ACC112 (cell line): ENCODE data around the gene JMJD1C.
A peak's percentile ranks its signal among the peaks of the same experiment; 100 is the strongest.
"Not testable (repeated sequence)": the region's sequence is repeated elsewhere in the genome, so short reads cannot be mapped to it uniquely, and the experiment has no call there.

Experiments
- H2AFZ ChIP-seq: fragments of 200-600 bp; sonication (generic); one replicate; pipeline ENCODE4 v1.6.0; 2017; ENCODE audit warnings: antibody characterized with exemption, low read length; ENCODE audit not compliant: unreplicated experiment
- H3K27ac ChIP-seq: fragments of 200-600 bp; sonication (generic); 2 replicates; pipeline ENCODE4 v1.5.1; 2014; ENCODE audit warnings: low read depth, mild to moderate bottlenecking, antibody characterized with exemption, low read length, moderate library complexity
- H3K27me3 ChIP-seq: fragments of 200-600 bp; sonication (generic); 2 replicates; pipeline ENCODE4 v1.6.1; 2014; ENCODE audit warnings: mild to moderate bottlenecking, antibody characterized with exemption, low read length, moderate library complexity, mixed read lengths; ENCODE audit not compliant: insufficient read depth
- H3K36me3 ChIP-seq: fragments of 200-600 bp; sonication (generic); 2 replicates; pipeline ENCODE4 v1.6.1; 2016; ENCODE audit warnings: mild to moderate bottlenecking, antibody characterized with exemption, low read length, moderate library complexity, mixed read lengths; ENCODE audit not compliant: insufficient read depth
- H3K4me1 ChIP-seq: fragments of 200-600 bp; sonication (generic); one replicate; pipeline ENCODE4 v1.6.1; 2016; ENCODE audit warnings: low read length, mixed read lengths; ENCODE audit not compliant: insufficient read depth, unreplicated experiment, control insufficient read depth
- H3K4me3 ChIP-seq: fragments of 200-600 bp; sonication (generic); 2 replicates; pipeline ENCODE4 v1.5.1; 2014; ENCODE audit warnings: mild to moderate bottlenecking, low read depth, low read length
- H3K79me2 ChIP-seq: fragments of 200-600 bp; sonication (generic); one replicate; pipeline ENCODE4 v1.6.0; 2016; ENCODE audit warnings: low read length; ENCODE audit not compliant: control insufficient read depth, unreplicated experiment, insufficient read depth

Gene JMJD1C

DNA sequence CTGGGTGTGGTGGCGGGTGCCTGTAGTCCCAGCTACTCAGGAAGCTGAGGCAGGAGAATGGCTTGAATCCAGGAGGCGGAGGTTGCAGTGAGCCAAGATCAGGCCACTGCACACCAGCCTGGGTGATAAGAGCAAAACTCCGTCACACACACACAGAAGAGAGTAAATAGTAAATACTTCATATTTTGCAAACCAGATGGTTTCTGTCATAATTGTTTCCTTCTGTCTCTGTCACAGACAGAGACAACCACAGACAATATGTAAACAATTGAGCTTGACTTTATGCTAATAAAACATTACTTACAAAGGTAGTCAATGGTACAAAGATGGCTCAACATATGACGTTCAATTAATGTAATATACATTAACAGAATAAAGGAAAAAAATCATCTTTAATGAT lies 83.7 kb downstream of the JMJD1C start:
- no peaks in the 10 kb centered on the region for H3K27me3 ChIP-seq
- no peak overlapping the region for H3K4me3 ChIP-seq
- peaks cover 55% of the 10 kb centered on the region for H3K79me2 ChIP-seq
- H2AFZ ChIP-seq: no peak overlapping the region
- no peaks in the 10 kb centered on the region for H3K36me3 ChIP-seq
- H3K4me1 ChIP-seq: peaks cover 17% of the 10 kb centered on the region
- no peak overlapping the region for H3K27ac ChIP-seq

DNA sequence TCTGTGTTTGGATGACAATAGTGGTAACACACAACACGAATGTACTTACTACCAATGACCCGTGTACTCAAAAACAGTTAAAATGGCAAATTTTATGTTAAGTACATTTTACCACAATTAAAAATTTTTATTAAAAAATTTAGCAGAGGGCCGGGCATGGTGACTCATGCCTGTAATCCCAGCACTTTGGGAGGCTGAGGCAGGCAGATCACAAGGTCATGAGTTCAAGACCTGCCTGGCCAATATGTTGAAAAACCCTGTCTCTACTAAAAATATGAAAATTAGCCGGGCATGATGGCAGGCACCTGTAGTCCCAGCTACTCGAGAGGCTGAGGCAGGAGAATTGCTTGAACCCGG lies 88.5 kb downstream of the JMJD1C start:
- Histone ChIP-seq H3K27ac (peak overlapping the region; percentile 98), H3K79me2 (peaks cover 37% of the 10 kb centered on the region), H3K4me3 (peak overlapping the region; percentile 52)

DNA sequence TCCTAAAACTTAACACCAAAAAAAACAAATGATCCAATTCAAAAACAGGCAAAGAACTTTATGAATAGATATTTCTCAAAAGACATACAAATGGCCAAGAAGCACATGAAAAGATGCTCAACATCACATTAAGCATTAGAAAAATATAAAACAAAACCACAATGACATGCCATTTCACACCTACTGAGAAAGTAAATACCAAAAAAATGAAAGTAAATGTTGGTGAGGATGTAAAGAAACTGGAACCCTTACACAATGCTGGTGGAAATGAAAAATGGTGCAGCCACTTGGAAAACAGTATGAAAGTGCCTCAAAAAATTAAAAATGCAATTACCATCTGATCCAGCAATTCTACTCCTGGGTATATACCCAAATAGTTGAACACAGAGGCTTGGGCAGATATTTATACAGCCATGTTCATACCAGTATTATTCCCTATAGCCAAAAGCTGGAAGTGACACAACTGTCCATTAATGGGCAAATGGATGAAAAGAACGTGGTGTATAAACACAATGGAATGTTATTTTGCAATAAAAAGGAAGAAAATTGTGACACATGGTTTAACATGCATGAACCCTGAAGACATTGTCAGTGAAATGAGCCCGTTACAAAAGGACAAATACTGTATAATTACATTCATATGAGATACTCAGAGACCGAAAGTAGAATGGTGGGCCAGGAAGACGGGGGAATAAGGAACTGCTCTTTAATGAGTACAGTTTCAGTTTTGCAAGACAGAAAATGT lies 89.0 kb downstream of the JMJD1C start:
- H3K27ac ChIP-seq: peak overlapping the region; percentile 98
- H3K36me3 ChIP-seq: peaks cover 5% of the 10 kb centered on the region; the same call in 1 of the 2 replicates
- peaks cover 32% of the 10 kb centered on the region for H3K79me2 ChIP-seq
- no peak overlapping the region for H2AFZ ChIP-seq
- peak overlapping the region; percentile 52 for H3K4me3 ChIP-seq
- H3K27me3 ChIP-seq: no peaks in the 10 kb centered on the region
- H3K4me1 ChIP-seq: peaks cover 31% of the 10 kb centered on the region

More for the DNA sequence above, 88.5 kb downstream of the JMJD1C start:
- not testable (repeated sequence) for H3K36me3 ChIP-seq, H2AFZ ChIP-seq, H3K27me3 ChIP-seq
- peaks cover 31% of the 10 kb centered on the region for H3K4me1 ChIP-seq

DNA sequence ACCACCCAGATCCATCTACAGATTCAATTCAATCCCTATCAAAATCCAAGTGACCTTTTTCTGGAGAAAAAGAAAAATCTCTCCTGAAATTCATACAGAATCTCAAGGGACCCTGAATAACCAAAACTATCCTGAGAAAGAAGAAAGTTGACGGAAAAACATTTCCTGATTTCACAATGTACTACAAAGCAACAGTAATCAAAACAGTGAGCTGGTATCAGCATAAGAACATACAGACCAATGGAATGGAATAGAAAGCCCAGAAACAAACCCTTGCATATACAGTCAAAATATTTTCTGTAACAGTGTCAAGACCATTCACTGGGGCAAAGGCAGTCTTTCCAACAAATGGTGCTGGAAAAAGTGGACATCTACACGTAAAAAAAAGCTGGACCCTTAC lies 89.9 kb downstream of the JMJD1C start:
- Histone ChIP-seq H3K79me2 (peaks cover 23% of the 10 kb centered on the region), H3K27ac (peak overlapping the region; percentile 98), H3K27me3 (no peaks in the 10 kb centered on the region), H3K4me1 (peaks cover 31% of the 10 kb centered on the region), H3K36me3 (peaks cover 5% of the 10 kb centered on the region; the same call in 1 of the 2 replicates), H2AFZ (no peak overlapping the region), H3K4me3 (peak overlapping the region; percentile 52)

DNA sequence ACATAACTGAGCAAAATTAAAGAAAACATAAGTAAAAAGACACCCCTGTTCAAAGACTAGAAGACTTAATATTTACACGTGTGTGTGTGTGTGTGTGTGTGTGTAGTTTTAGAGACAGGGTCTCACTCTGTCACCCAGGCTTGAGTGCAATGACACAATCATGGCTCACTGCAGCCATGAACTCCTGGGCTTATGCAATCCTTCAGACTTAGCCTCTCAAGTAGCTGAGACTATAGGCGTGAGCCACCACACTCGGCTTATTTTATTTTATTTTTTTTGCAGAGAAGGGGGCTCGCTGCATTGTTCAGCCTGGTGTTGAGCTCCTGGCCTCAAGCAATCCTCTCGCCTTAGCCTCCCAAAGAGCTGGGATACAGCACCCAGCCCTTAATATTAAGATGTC lies 90.3 kb downstream of the JMJD1C start:
- H3K4me3 ChIP-seq: peak overlapping the region; percentile 29; the same call in 1 of the 2 replicates
- peaks cover 31% of the 10 kb centered on the region for H3K4me1 ChIP-seq
- no peaks in the 10 kb centered on the region for H3K27me3 ChIP-seq
- no peak overlapping the region for H2AFZ ChIP-seq
- H3K79me2 ChIP-seq: peaks cover 20% of the 10 kb centered on the region
- H3K36me3 ChIP-seq: peaks cover 5% of the 10 kb centered on the region; the same call in 1 of the 2 replicates
- peak overlapping the region; percentile 98 for H3K27ac ChIP-seq

DNA sequence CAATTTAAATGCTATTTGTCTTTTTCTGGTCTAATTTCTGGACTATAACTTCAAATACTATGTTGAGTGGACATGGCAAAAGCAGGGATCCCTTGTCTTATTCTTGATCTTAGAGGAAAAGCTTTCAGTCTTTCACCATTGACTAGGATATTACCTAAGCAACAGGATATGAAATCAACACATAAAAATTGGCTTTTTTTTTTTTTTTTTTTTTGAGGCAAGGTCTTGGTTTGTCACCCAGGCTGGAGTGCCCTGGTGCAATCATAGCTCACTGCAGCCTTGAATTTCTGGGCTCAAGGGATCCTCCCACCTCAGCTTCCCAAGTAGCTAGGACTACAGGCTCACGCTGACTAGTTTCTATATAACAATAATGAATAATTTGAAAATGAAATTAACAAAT lies 90.8 kb downstream of the JMJD1C start:
- no peak overlapping the region for H2AFZ ChIP-seq
- no peaks in the 10 kb centered on the region for H3K27me3 ChIP-seq
- H3K4me3 ChIP-seq: peak overlapping the region; percentile 29; the same call in 1 of the 2 replicates
- H3K27ac ChIP-seq: peak overlapping the region; percentile 98
- peaks cover 5% of the 10 kb centered on the region; the same call in 1 of the 2 replicates for H3K36me3 ChIP-seq
- H3K79me2 ChIP-seq: peaks cover 24% of the 10 kb centered on the region
- H3K4me1 ChIP-seq: peaks cover 31% of the 10 kb centered on the region

DNA sequence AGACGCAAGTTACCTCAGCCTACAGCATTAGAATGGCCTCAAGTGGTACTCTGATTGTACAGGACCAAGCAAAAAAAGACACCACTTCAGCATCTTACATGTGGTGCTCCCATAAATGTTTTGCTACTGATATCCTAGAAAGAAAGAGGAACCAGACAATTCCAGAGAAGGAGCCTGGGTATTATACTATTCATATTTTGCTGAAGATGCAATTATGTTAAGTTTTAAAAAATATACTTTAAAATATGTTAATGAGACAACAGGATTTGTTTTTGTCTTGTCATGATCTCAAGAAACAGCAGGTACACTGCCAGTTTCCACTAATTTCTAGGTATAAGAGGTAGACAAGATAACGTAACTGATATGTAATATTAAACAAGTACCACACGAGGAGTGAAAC lies 92.6 kb downstream of the JMJD1C start:
- no peaks in the 10 kb centered on the region for H3K27me3 ChIP-seq
- 0 out of 2 replicates have a peak overlapping the region, but pooled peaks have one; percentile 98 for H3K27ac ChIP-seq
- peaks cover 30% of the 10 kb centered on the region for H3K4me1 ChIP-seq
- peaks cover 30% of the 10 kb centered on the region for H3K79me2 ChIP-seq
- H3K4me3 ChIP-seq: no peak overlapping the region
- no peak overlapping the region for H2AFZ ChIP-seq
- H3K36me3 ChIP-seq: peaks cover 5% of the 10 kb centered on the region; the same call in 1 of the 2 replicates

DNA sequence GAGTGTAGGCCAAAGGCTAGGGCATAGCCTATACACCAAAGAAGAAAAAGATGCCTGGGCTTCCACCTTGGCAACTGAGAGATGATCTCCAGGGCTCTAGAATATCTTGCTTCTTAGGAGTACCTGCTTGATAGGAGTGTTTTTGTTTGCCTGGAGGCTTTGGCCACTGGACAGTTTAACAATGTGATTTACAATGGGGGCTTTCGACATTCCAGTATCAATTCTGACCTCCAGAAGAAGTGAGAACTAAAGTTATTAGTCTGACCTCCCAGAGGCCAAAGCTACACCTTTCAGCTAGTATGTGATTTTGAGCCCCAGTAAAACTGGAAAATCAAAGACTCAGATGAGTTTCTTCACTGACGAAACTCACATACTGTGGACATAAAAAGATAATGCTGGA lies 96.1 kb downstream of the JMJD1C start:
- Histone ChIP-seq H3K27ac (no peak overlapping the region), H3K27me3 (no peaks in the 10 kb centered on the region), H2AFZ (no peak overlapping the region), H3K79me2 (peaks cover 45% of the 10 kb centered on the region), H3K4me3 (no peak overlapping the region), H3K4me1 (peaks cover 18% of the 10 kb centered on the region), H3K36me3 (peaks cover 5% of the 10 kb centered on the region; the same call in 1 of the 2 replicates)

DNA sequence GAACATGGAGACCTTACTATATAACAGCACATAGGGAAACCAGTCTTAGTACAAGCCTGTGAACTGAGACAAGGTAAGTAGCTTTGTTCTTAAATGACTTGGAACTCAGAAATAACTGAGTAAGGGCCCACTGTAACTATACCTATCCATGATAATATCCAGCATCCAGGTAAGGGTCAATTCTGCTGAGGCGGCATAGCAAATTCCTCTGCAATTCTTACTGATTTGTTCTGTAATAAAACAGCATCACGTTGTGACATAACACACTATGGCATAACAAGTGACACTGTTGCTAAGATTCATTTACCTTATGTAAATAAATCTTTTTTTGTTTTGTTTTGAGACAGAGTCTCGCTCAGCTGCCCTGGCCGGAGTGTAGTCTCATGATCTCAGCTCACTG lies 97.4 kb downstream of the JMJD1C start:
- H2AFZ ChIP-seq: no peak overlapping the region
- peaks cover 9% of the 10 kb centered on the region for H3K4me1 ChIP-seq
- no peaks in the 10 kb centered on the region for H3K27me3 ChIP-seq
- peaks cover 39% of the 10 kb centered on the region for H3K79me2 ChIP-seq
- H3K4me3 ChIP-seq: no peak overlapping the region
- H3K36me3 ChIP-seq: peaks cover 5% of the 10 kb centered on the region; the same call in 1 of the 2 replicates
- H3K27ac ChIP-seq: no peak overlapping the region

DNA sequence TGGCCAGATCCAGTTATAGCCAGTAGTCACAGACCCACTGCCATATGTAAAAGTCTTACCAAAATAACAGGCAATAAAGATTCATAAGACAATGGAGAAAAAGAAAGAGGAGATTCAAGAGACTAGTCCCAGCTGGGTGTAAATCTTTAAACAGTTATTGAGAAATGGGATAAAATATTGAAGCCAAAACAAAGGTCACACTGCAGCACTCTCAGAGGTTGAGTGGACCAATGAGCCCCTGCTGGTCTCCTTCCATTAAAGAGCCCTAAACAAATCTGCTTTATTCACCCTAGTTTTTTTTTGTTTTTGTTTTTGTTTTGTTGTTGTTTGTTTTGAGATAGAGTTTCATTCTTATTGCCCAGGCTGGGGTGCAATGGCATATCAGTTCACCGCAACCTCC lies 98.8 kb downstream of the JMJD1C start:
- H2AFZ ChIP-seq: no peak overlapping the region
- H3K27ac ChIP-seq: 0 out of 2 replicates have a peak overlapping the region, but pooled peaks have one; percentile 2
- H3K36me3 ChIP-seq: no peaks in the 10 kb centered on the region
- H3K4me1 ChIP-seq: peaks cover 9% of the 10 kb centered on the region
- H3K79me2 ChIP-seq: peaks cover 31% of the 10 kb centered on the region
- no peaks in the 10 kb centered on the region for H3K27me3 ChIP-seq
- no peak overlapping the region for H3K4me3 ChIP-seq
